ENCODE results near the gene ARPC1B. TPM values are rescaled to one million over a fixed set of nuclear protein-coding genes. Genes with fewer than 3 reads are reported as not detected.

The ARPC1B gene
- total and polyA plus RNA-seq, 9 of the 15 experiments (the other 6 are each of a cell fraction or from before 2014, with no cell fraction given): 6.7 to 357 (median 211) TPM

GRCh38 chr7:99325592-99326407, 48.7 kb upstream of the ARPC1B start, which contains the start of gene ARPC1A (continued):
- no peak for TF ChIP-seq MGA (IDR thresholded peaks at IDR 0.05)
- TF ChIP-seq ZBTB17 (CRISPR knock-in tag; IDR thresholded peaks at IDR 0.05): peak; percentile 81; the same call in 1 of the 2 replicates
- TF ChIP-seq, protein P1, sequence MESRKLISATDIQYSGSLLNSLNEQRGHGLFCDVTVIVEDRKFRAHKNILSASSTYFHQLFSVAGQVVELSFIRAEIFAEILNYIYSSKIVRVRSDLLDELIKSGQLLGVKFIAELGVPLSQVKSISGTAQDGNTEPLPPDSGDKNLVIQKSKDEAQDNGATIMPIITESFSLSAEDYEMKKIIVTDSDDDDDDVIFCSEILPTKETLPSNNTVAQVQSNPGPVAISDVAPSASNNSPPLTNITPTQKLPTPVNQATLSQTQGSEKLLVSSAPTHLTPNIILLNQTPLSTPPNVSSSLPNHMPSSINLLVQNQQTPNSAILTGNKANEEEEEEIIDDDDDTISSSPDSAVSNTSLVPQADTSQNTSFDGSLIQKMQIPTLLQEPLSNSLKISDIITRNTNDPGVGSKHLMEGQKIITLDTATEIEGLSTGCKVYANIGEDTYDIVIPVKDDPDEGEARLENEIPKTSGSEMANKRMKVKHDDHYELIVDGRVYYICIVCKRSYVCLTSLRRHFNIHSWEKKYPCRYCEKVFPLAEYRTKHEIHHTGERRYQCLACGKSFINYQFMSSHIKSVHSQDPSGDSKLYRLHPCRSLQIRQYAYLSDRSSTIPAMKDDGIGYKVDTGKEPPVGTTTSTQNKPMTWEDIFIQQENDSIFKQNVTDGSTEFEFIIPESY (CRISPR knock-in tag; IDR thresholded peaks at IDR 0.05): no peak
- TF ChIP-seq, protein P2, sequence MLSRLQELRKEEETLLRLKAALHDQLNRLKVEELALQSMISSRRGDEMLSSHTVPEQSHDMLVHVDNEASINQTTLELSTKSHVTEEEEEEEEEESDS (CRISPR knock-in tag; IDR thresholded peaks at IDR 0.05): no peak
- peak; percentile 49 for TF ChIP-seq NUFIP1 (IDR thresholded peaks at IDR 0.05; ENCODE audit: partially characterized antibody)
- no peak for TF ChIP-seq THAP7 (CRISPR knock-in tag; IDR thresholded peaks at IDR 0.05)
- no peak for TF ChIP-seq SRSF1 (IDR thresholded peaks at IDR 0.05; ENCODE audit: low read depth, low read length)
- TF ChIP-seq YY1 (IDR thresholded peaks at IDR 0.05; ENCODE audit: borderline replicate concordance in 1 of 3, control insufficient read depth in 1 of 3, extremely low read depth in 1 of 3, insufficient read depth in 3 of 3, insufficient read length in 1 of 3, insufficient replicate concordance in 2 of 3, low read depth in 1 of 3, low read length in 2 of 3): peak in 2 of 3 experiments; percentile 49 to 62
- no peak for TF ChIP-seq ZZZ3 (IDR thresholded peaks at IDR 0.05)
- TF ChIP-seq POLR2G (IDR thresholded peaks at IDR 0.05; ENCODE audit: low read depth, low read length): peak; percentile 95
- peak in 1 of 2 experiments; percentile 6; a peak in 1 of 4 replicates for TF ChIP-seq RAD21 (CRISPR knock-in tag; conservative IDR thresholded peaks at IDR 0.05 in 1 of 2, IDR thresholded peaks at IDR 0.05 in 1 of 2)

Measured in K562 (cell line).